ENCODE data around the gene SPTBN2.

SPTBN2 gene

DNA sequence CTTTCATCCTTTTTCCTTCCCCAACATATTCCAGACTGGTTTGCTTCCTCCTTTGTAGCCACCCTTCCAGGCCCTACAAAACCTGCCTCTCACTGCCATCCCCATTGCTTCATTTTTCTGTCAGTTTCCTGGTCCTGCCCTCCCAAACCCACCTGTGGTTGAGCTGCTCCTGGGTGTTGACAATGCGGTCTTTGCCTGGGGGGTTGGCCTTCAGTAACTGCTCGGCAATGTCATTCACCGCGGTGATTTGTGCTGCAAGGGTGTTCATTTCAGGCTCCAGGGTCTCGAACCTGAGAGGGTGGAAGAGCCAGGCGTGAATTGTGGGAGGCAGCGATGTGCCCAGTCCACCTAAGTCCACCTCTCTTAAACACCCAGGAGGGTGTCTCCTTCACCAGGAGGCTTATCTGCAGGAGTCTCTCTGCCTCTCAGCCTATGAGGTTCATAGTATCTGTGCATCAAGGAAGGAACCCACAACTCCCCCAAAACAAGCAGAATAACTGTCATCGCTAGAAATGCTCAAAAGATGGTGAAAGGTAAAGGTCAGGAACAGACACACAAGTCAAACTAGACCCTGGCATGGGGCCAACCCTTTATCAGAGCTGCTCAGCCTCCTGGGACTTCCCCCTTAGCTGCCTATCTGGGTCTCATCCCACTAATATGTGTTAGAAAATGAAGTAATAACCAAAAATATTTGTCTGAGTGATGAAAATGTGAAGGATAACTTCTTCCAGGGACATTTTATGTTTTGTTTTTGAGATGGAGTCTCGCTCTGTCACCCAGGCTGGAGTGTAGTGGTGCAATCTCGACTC is 27.4 kb downstream of the SPTBN2 start:
- no peak for DNase-seq (ENCODE audit: low spot score)

DNA sequence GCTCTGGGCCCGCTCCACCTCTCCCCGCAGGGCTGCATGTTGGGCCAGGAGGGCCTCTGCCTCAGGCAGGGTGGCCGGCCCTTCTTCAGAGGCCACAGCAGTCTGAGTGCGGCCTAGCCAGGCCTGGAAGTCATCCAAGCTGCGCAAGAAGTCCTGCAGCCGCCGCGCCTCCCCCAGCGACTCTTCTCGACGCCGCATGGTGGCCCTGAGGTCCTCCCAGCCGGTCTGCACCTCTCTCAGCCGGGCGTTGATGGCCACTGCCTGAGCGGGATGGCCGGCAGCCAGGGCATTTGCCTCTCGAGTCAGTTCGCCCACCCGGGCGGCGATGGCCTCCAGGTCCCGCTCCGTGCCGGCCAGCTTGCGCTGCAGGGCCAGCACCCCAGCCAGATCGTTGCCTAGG is 28.3 kb downstream of the SPTBN2 start:
- no peak for DNase-seq (ENCODE audit: low spot score)

DNA sequence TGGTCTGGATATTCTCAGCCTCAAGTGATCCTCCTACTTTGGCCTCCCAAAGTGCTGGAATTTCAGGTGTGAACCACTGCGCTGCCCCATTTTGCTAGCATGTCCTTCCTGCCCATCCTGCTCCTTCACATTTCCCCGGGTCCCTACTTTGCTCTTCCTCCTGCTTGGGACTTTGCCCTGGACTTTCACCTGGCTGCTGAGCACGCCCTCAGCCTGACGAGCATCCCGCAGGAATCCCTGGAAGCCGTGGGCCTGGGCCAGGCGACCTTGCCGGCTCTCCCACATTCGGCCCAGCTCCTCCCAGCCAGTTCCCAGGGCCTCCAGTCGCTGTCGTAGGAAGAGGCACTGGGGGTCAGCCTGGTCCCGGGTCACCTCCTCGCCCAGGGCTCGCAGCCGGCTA is 28.7 kb downstream of the SPTBN2 start:
- no peak for DNase-seq (ENCODE audit: low spot score)

DNA sequence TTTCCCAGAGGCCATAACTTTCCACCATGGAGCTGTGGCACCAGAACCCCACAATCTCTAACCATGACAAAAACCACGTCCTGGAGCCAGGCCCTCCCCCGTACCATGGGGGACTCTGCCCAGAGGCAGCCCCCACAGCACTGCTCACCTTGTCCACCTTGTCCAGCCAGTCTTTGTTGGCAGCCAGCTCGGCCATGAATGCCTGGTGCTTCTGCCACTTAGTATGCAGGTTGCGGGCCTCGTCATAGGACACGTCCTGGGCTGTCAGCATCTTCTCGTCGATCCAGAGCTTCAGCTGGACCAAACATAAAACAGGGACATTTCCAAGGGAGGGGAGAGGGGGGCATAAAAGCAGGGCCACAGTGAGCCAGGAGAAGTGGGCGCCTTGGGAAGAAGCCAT is 30.5 kb downstream of the SPTBN2 start:
- no peak for DNase-seq (ENCODE audit: low spot score)

DNA sequence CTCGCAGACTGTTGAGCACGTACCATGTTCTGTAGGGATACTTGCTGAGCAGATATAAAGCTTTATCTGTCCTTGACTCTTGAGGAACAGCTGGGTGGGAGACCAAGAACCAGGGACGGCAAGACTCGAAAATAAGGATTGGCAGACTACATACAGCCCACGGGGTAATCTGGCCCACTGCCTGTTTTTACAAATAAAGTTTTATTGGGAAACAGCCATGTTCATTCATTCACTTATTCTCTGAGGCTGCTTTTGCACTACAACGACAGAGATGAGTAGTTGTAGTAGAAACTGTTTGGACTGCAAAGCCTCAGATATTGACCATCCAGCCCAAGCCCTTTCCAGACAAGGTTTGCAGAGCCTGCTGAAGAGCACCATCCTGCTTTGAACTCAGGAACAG is 31.0 kb downstream of the SPTBN2 start:
- DNase-seq (ENCODE audit: low spot score) = no peak

DNA sequence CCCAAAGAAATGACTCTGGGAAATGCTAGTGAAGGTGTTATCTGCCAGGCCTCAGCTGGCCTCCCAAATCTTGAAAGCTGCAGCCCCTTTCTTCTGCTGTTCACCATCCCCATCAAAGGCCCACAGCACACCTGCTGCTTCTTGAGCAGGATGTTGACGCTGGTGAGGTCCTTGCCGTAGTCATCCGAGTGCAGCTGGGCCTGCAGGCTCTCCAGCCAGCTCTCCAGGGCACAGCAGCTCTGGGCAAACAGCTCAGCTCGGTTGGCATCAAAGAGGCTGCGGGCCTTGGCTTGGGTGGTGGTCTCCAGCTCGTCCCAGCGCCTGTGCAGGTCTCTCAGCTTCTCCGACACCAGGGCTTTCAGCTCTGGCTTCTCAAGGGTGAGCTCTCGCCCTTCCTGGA is 32.9 kb downstream of the SPTBN2 start:
- no peak for DNase-seq (ENCODE audit: low spot score)

DNA sequence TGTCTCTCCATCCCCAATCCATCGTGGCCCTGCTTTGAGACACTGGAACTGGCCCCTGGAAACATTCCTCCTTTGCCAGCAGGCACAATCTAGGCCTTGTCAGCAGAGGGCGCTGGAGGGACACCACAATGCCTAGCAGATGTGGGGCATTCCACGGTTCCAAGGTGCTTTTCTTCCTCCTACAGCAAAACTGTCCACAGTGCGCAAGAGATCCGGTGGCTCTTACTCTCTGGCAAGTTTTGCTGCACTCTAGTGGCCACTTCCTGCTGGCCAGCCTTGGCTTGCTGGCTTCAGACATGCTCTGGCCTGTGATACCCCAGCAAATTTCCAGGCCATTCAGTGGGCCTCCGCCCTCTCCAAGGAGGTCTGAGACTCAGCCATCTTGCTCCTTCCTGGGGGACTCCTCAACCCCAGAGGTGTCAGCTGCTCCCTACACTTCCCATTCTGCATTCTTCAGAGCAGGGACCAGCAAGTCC is 34.2 kb downstream of the SPTBN2 start:
- DNase-seq (ENCODE audit: low spot score) = peak; percentile 95

DNA sequence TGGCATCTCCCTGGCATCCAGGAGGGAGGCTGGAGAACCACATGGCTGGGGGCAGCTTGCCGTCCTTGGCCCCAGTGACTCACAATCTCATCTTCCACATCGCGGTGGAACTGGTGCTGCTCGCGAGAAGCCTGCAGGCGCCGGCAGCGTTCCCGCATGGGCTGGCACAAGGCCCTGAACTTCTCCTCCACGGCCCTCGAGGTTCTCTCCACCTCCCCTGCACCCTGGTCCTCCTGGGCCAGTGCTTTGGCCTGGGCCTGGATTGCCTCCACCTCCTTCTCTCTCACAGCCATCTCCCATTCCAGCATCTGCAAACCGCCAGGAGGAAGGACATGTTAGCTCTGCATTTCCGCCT is 35.0 kb downstream of the SPTBN2 start:
- DNase-seq (ENCODE audit: low spot score) = no peak

DNA sequence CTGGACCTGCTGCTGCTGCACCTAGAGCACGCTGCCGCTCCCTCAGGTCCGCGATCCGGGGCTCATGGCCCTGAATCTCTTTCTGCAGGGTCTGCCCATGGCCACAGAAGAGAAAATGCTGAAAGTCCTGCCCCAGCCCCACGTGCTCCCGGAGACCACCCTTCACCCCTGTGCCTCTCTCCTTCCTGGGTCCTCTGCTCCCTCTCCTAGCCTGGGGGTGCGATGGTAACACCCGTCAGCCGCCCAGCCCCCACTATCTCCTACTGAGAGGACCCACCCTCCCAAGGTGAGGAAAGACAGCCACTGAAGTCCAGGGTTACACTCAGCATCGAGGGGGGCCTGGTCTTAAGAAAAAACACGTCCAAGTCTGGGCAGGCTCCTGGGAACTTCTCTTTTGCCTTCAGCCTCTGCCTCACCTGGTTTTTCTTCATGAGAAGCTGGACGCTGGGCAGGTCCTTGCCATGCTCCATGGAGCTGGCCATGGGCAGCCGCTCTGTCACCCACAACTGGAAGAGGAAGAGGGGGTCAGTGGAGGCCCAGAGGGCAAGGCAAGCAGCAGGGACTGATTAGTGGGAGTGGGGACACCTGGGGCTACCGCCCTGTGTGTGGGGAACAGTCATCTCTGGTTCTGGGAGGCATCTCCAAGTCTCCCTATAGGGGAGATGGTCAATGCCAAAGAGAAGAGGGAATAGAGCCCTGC is 35.5 kb downstream of the SPTBN2 start:
- no peak for DNase-seq (ENCODE audit: low spot score)

DNA sequence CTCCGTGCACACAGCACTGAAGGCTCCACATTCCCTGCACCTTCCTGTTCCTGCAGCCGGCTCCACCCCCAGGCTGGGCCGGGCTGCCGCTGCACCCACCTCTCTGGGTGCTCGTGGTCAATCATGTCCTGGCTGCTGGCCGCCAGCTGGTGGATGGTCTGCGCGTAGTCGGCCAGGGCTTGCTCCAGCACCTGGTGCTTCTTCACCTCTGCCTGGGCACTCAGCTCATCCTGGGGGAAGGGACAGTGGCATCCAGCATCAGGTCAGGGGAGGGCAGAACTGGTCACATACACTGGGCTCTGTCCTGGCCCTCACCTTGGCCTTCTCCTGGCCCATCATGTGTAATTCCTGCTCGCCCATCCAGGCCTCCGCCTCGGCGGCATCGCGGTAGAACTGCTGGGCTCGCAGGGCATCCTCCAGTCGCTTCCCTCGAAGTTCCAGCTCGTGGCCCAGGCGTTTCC is 36.1 kb downstream of the SPTBN2 start:
- DNase-seq (ENCODE audit: low spot score) = no peak

DNA sequence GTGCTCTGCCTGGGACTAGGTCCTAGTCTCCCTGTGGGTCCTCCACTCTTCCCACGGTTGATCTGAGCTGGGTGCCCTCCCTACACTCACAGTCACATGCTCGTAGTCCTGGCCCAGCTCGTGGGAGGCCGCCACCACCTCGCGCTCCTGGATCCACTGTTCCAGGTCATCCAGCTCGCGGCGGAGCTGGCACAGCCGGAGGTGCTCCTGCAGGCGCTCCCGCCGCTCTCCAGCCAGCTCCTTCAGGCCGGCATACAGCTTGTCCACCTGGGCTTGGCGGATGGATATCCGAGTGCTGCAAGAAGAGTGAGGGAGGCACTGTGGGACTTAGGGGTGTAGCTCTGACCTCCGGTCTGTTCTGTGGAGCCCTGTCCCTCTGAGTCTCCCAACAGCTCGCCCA is 36.6 kb downstream of the SPTBN2 start:
- no peak for DNase-seq (ENCODE audit: low spot score)

DNA sequence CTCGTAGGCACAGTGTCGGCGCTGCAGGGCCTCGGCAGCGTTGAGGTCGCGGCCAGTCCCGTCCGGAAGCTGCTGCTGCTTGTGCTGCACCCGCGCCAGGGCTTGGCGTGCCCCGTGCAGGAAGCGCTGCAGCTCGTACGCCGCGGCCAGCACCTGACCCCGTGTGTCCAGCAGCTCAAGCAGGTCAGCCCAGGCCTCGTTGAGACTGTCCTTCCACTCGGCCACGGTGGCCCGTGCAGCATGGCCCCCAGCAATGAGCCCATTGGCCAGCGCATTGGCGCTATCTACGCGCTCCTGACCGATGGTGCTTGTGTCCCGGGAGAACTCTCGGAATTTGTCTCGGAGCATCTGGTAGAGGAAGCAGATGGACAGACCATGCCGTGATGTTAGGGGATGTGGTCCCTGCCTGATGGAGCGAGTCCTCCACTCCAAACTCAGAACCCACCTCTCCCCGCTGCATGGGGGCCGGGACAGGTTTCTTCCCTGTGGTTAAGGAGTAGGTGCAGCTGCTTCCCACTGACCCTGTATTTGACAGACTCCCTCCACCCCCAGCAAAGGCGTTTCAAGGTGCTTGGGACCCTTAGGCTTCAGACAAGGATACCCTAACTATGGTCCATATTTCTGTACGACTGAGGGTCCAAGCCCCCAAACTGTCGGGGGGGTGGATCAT is 37.6 kb downstream of the SPTBN2 start:
- no peak for DNase-seq (ENCODE audit: low spot score)

DNA sequence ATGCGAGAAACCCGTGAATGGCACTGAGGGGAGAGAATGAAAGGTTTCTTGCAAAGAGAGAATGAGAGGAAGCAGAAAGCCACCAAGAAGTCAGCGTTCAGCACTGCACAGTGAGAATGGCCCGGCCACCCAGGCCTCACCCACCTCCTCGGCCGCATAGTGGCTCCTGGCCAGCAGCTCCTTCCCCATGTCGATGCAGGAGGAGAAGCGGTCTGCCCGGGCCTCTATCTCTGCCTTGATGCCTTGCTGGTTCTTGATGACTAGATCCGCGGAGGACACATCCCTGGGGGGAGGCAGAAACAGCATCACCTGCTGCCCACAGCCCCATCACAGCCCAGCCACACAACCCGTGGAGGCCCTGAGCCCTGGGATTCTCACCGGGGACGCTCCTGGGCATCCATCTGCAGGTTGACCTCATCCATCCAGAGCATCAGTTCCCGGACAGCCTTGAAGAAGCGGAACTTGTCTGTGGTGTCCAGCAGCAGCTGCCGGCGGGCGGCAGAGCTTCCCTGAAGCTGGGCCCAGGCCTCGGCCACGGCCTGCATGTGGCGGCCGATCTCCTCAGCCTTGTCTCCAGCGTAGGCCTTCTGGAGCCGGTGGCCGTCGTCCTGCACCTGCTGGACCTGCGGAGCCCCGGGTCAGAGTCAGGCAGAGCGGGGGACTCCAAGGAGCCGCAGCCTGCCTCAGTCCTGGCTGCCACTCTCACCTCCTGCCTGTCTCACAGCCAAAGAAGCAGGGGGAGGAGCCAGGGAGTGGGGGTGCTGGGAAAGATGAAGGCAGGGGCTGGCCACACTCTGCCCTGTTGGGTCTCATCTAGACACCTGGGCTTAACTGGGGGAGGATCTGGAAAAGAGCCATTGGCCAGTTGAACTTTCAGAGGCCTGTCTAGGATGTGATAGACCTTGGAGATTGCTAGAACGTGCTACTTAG is 39.1 kb downstream of the SPTBN2 start:
- DNase-seq (ENCODE audit: low spot score) = no peak

DNA sequence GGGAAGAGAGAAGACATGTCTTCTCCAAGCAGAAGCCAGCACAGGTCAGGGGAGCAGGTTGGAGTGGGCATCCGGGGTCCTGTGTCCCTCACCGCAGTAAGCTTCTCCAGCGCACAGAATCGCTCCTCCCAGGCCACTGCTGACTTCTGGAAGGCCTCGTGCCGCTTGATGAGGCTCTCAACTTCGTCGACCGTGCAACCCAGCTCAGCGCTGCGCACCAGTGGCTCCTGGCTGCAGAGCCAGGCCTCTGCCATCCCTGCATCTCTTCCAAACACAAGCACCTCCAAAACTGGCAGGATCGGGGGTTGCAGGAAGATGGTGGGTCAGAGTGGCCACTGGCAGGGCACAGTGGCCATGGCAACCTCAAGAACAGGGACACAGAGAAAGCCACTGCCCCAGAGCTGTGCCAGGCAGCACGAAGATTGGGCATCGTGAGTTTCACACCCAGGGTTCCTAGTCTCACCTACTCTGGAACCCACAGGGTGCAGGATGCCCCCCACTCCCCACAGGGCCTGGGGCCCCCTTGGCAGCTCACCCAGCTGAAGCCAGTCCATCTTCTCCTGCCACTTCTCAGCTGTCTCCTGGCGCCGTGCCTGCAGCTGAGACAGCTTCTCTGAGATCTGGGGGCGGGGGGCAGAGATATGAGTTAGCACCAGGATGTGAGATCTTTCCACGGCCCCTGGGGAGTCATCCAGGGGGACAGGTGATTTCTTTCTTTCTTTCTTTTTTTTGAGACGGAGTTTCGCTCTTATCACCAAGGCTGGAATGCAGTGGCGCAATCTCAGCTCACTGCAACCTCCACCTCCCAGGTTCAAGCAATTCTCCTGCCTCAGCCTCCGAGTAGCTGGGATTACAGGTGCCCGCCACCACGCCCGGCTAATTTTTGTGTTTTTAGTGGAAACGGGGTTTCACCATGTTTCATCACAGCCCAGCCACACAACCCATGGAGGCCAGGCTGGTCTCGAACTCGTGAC is 40.2 kb downstream of the SPTBN2 start:
- DNase-seq (ENCODE audit: low spot score) = no peak

DNA sequence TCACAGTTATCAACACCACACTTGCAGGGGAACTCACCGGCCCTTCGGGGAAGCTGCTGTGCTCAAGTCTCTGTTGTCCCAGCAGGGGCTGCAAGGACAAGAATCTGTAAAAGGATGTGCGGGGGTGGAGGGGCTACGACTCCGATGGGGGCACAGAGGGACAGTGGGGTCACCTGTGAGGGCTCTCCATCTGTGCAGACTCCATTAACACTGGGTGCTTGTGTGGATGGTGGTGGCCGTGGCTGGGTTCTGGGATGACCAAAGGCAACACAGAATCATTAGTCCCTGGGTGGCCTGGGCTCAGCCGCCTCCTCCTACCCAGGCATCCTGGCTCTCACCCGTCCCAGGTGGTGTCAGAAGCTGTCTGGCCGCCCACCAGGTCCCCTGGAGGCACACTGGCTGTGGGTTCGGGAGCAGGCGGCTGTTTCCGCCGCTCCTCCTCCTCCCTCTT is 41.2 kb downstream of the SPTBN2 start:
- DNase-seq (ENCODE audit: low spot score) = no peak

DNA sequence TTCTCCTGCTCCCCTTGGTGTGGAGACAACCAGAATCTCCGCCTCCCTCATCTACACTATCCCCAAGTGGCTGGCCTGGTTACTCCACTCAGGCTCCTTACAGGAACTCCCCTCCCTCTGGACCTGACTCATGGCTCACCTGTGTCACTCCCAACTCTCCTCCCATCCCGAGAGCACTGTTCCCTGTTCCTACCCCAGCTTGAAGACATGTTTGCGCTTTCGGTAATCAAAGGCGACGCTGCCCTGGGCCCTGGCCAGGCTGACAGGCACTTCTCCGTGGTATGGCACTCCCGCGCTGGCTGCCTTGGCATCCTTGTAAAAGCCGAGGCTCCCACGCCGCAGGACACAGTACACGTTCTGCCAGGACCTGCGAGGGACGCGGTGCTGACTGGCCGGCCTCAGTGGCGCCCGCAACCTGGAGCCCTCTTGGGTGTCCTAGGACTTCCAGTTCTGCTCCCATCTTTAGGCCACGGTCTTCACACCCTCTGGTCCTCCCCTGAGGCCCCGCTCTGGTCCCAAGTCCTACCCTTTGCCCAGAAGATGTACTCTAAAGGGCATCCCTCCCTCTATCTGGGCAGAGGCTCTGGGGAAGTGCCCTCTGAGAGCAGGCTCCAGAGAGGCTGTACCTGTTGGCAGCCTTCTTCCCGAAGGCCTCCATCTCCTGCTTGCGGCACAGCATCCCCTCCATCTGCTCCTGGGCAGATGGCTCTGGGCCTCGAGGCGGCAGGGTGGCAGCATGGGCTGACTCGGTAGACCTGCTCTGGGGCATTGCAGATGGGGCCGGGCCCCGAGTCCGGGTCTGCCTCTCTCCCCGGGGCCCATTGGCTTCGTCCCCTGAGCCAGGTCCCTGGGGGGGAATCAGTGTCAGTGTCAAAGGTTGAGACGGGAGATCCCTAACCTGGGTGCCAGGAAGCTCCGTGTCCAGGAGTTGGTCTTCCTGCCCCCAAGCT is 41.9 kb downstream of the SPTBN2 start:
- DNase-seq (ENCODE audit: low spot score) = no peak

DNA sequence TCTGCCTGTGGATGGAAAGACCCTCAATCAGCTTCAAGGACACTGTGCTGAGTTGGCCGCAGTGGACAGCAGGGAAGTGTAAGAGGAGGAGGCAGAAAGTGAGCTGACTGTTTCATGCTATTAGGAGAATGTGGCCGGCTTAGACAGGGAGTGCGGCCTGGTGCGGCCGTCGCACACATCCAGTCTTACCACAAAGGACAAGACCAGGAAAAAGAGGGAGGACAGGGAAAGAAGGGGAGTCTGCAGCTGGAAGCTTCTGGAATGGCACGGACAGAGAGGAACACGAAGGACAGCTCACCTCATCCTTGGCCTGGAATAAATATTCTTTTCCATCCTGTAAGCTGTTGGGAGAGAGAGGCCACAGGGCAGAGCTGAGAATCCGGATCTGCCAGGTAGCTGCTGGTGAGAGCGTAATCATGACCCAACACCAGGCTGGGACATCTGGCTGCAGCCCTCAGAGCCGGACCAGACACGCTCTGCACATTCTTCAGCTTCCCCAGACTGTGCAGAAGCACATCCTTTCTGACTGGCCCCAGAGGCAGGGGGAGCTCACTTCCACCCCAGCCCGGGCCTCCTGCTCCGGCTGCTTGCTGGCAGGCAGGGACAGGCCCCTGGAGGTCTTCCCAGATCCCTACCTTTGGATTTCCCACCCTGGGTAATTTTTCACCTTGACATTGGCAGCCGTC is 42.8 kb downstream of the SPTBN2 start:
- no peak for DNase-seq (ENCODE audit: low spot score)

DNA sequence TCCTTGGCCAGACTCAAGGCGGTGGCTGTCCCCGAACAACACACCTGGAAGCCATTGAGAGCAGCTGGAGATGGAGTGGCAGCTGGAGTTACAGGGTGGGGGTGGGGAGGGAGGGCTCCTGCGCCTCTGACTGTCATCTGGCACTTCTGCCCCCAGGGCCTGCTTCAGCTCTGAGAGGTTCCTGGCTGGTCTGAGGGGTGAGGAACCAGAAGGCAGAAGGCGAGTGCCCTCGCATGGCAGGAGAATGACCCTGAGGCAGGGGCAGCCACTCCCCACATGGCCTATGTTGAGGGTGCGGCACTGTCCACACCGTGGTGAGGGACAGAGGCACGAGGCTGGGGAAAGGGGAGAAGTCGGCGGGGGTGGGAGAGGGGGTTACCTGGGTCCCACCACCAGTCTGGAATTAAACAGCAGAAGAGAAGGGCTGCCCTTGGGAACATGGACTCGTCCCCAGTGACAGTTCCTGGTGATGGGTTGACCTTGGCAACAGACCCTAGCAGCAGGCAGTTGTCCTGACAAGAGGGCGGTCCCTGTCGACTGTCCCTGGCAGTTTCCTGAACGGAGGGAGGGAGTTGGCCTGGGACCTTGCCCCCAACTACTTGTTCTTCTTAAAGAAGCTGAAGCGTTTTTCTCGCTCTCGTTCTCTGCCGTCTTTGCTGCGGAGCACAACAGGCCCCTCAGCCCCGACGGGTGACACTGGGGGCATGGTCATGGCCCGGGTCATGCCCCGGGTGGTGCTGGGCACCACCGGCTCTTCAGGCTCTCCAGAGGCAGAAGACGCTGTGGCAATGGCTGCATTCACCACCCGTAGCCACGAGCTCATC is 43.5 kb downstream of the SPTBN2 start:
- no peak for DNase-seq (ENCODE audit: low spot score)

All from GM03348 (cell line).